Activated effector memory CD4-positive, alpha-beta T cell treated with Interleukin-2 at 50 U/mL for 16 hours (primary cell): ENCODE measurements around the gene SMARCA2.
A peak's percentile ranks its signal among the peaks of the same experiment; 100 is the strongest.

Experiments
- DNase-seq: peaks from one replicate; pipeline ENCODE4 v3.0.0-alpha.2; 2020

Gene SMARCA2

DNA sequence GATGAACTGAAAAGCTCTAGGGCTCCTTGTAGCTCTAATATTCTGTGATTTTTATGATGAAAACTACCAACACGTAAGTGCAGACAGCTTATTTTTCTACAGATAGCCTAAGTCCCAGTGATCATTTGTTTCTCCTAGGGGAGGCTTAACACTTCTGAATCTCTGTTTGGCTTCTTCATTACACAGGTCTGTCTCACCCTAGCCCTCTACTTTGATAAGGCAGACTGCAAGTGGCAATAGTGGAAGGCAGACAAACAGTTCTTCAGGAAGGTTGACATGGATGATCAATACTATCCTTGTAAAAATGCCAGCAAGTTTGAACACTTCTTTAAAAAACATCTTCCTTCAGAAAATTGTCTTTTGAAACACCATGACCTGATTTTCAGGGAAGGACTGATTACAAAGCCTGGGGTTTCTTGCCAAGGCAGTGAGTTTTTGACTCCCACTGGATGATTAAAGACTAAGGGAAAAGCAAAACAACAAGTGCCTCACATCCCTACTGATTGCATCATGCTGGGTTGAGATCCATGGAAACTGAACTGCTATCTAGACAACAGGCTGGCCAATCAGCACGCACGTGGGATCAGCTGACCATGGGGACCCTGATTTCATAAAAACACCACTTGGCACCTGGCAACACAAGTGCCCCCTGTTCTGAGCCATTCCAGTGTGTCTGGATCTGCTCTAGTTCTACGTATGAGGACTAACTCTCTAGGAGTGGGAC, 212.2 kb downstream of the SMARCA2 start:
- no peak for DNase-seq

DNA sequence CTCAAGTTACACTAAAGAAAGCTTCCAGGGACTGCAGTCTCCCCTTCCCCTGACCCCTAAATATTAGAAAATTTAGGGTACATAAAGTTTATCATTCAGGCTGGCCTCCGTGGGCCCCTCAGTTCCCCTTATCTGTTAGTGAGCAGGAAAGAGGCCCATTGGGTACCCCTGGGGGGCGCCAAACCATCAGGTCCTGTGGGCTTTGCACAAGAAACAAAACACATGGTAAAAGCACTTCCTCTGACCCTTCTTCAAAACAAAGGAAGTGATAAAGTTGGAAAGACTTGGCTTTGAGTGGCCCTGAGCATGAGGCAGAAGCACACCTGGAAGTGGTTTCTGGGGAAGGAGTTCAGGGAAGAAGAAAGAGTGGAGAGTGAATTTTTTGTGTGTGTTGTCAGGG, 213.0 kb downstream of the SMARCA2 start:
- no peak for DNase-seq

DNA sequence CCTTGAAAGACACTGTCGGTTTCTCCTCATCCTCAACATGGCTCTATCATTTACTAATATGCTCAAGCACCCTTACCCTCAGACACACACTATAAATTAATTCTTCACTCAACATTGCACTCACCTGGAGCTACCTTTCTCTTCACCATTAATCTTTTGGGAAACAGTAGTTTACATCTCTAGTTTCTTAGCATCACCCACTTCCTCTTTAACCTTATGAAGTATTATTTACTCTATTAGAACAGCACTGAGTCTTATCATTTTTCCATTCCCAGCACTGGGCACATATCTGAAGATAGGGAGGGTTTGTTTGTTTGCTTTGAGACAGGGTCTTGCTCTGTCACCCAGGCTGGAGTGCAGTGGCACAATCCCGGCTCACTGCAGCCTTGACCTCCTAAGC, 213.5 kb downstream of the SMARCA2 start:
- DNase-seq, result no peak

DNA sequence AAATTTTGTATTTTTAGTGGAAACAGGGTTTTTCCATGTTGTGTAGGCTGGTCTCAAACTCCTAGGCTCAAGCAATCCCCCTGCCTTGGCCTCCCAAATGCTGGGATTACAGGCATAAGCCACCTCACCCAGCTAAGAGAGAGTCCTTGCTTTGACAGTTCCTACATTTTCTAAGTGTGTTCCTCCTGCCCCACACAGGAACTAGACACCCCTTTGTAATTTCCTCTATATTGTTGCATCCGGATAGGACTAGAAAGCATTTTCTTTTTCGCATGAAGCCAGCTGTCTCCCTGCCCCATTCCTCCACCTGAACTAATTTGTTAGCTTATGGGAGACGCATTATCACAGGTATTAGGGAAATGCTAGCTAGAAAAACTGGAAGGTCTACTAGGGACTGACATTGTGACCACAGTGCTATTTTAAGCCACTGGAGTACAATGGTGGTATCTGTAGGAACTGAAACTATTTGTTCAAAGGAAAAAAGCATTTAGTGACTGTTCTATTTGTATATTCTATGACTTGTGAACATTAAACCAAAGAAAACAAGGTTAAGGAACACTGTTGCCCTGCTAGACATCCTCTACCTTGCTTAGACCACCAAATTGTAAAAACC, 214.1 kb downstream of the SMARCA2 start:
- DNase-seq, result no peak

DNA sequence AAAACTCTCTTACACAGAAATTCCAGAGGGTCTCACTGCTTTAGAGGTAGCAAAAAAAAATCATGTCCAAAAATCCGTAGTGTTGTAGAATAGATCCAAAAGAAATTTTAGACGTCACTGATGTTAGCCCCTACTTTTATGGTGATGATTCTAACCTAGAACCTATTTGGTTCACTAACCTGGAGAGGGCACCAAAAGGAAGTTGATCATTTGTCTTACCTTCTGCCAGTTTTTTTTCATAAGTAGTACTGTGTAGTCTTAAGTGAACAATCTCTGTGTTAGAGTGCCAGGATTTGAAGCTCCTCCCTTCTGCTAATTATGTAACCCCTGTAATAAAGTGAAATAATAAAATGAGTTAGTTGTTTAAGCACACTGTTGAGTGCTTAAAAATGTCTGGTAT, 215.2 kb downstream of the SMARCA2 start:
- no peak for DNase-seq

DNA sequence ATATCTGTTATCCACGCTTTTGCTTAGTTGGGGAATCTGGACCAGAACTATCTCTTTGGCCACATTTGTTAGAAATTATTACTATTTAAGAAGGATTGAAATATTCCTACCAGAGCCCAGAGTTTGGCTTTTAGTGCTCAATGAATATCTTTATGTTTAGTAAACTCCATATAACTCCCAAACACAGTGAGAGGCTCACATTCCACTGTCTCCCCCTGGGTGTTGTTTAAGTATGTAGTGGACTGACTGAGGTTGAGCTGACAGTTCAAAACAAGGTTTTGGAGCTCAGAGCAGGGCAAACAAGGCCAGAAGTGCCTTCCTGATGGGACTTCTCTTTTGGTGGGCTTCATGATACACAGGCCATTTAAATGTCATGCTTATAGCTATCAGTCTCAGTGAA, 216.0 kb downstream of the SMARCA2 start:
- no peak for DNase-seq

DNA sequence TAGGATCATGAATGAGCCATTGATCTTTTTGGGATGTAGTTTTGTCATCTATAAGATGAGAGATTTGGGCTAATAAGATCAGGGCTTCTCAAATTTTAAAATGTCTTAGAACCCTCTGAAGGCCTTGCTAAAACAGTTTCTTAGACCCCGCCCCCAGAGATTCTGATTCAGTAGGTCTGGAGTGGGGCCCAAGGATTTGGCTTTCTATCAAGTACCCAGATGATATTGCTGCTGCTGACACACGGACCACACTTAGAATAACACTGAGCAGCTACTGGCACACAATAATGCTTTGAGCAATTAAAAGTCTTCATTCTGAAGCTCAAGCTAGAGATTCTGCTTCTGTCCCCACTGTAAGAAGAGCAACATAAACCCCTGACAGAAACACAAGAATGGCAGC, 216.7 kb downstream of the SMARCA2 start:
- no peak for DNase-seq

DNA sequence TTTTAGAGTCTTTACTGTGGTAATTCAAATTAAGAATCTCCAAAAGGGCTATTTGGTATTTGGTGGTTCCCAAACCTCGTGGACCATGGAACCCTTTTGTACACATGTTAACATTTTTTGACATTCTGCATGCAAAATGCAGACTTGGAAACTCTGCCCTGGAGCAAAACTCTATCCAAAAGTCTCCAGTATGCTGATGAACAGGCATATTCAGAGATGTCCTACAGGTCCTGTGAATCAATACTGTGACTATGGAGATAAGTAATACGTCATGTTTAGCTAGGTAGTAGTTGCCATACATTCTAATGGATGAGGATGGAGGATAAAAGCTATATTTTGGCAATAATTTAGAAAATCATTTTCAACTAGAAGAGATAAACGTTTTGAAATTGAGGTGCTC, 218.1 kb downstream of the SMARCA2 start:
- DNase-seq, result no peak

DNA sequence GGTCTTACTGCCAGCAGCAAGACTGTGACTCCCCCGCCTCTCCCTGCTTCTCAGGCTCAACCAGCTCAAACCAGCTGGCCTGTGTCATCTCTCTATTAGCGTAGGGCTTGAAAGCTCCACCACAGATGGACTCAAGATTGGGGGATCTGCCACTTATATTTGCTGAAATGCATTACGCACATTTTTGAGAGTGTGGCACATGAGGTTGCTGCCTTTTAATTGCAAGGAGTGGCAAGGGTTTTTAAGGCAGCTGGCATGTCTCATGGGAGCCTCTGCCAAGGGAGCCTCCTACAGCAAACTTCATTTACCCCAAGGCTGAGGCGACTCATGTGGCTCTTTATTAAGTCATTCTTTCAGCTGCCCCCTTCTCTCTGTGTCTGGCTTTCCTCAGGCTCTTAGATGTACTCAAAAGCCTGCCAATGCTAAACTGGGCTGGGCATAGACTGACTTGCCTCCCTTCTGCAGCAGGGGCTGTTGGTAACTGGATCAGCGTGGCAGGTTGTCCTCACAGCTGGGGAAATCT, 219.3 kb downstream of the SMARCA2 start:
- no peak for DNase-seq

DNA sequence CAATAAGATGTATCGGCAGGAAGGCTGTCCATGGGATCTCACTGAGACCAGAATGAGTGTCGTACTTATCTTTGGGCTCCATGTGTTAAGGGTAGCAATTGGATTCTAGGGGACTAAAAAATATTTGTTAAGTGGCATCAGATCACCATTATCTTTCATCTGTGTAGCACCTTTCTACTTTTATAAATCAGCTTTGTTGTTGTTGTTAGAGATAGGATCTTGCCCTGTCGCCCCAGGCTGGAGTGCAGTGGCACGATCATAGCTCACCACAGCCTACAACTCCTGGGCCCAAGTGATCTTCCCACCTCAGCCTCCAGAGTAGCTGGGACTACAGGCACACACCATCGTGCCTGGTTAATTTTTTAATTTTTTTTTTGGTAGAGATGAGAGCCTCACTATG, 220.5 kb downstream of the SMARCA2 start:
- no peak for DNase-seq

DNA sequence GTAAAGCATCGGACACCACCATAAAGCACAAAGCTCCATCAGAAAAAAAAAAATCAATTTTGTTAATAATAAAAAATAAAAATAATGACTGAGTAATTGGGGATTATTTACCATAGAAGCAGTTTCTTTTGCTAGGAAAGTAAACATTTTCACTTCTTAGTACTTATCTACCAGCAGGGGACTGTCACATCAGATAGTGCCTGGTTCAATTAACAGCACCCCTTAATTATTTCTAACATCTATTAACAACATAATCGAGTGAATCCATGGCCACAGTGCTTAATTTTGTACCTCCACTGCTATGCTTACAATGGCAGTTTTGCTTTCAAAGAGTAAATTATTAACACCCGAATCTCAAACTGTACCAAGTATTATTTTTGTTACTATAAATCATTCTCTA, 221.7 kb downstream of the SMARCA2 start:
- no peak for DNase-seq

DNA sequence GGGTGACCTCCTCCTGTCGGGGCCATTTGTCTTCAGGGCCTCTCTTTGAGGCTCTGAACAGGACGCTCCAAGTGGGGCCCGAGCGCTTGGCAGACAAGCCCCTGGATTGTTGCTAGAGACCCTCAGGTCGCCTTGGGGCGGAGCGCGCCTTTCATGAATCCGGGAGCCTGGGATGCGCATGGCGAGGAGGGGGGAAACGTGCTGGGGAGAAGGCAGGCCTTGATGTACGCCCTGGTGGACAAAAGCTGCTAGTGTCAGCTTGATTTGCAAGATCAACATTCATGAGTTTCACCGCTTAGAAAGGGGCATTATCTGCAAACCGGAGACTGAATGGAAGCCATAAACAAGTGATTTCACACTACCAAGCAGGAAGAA, 226.3 kb downstream of the SMARCA2 start:
- no peak for DNase-seq

DNA sequence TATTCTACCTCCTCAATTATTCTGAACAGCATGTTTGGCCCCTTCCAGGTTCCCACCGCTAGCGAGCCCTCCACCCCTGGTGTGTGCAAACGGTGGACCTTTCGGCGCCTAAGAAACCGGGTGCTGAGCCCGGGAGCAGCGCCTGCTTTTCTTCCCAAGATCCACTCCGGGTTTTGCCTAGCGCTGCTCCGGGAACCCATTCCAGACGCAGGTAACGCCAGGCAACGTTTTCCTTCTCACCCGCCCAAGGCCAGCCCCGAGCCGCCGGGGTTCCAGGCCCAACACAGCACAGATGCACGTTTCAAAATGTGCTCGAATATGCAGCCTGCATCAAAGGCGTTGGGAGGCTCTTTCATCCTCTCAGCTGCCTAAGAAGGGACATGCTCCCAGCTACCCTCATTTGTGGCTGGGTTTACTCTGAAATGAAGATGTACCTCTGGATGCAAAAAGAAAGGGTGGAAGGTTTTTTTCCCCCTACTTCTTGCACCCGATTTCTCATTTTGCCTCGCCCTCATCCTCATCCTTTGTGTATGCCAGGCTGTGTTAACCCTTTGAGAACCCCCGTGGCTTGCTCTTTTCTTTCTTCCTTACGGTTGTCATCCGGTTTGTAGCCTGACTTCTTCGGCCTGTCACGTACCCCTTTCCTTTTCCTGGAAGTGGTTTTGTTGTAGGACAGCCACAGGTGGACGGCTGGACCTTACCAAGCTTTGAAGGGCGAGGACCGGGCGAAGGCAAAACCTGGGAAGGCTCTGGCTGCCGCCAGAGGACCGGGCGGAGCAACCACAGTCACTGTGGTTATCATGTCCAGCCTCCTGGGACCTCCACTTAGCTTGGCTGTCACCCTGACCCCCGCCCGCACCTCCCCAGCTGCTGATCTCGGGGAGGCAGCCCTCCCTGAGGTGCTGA, 226.9 kb downstream of the SMARCA2 start:
- peak; percentile 26 for DNase-seq

DNA sequence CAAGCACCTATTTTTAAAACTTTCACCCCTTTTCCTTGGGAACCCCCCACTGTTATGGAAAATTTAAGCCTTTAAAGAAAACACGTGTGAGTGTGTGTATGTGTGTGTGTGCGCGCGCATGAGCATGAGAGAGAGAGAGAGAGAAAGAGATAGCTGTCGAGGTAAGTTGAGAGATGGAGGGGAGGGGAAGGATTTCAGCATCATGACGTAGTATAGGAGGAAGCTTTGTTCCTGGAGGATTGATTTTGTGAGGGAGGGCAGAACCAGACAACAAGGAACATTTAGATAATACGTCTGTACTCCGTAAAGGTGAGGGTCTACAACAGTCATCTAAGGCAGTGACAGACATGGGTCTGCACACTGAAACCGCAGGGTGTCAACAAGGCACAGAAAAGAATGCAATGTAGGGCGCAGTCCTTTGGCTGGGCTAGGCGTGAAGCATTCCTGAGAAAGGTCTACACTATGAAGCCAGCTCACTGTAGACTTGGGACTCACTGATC, 227.7 kb downstream of the SMARCA2 start:
- DNase-seq, result no peak
